ENCODE data around the gene GTF2IRD1. TPM values are rescaled to one million over a fixed set of nuclear protein-coding genes. Genes with fewer than 3 reads are reported as not detected.

The GTF2IRD1 gene
- total RNA-seq, 1 experiment from 2014 or later = 73.6 TPM

DNA sequence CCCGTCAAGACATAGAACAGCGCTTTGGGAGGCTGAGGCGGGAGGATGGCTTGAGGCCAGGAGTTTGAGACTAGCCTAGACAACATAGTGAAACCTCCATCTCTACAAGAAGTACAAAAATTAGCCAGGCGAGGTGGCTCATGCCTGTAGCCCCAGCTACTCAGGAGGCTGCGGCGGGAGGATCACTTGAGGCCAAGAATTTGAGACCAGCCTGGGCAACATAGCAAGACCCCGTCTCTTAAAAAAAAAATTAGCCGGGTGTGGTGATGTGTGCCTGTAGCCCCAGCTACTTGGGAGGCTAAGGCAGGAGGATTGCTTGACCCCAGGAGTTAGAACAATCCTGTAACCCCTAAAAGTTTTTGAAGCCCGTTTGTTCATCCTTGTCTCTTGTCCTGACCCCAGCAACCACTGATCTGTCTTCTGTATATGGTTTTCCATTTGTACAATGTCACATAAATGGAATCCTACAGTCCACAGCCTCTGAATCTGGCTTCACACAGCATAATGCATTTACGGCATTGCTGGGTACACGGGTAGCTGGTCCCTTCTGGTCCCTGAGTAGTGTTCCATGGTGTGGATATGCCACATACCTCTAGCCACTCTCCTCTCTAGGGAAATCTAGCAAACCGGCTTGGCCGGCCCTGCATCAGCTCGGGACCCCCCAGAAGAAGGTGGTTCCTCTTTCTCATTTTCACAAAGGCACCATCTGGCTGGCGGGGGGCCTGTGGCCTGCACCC is 8.4 kb downstream of the GTF2IRD1 start:
- CTCF ChIA-PET = no interaction called here
- no peak for DNase-seq (ENCODE audit: low spot score)

DNA sequence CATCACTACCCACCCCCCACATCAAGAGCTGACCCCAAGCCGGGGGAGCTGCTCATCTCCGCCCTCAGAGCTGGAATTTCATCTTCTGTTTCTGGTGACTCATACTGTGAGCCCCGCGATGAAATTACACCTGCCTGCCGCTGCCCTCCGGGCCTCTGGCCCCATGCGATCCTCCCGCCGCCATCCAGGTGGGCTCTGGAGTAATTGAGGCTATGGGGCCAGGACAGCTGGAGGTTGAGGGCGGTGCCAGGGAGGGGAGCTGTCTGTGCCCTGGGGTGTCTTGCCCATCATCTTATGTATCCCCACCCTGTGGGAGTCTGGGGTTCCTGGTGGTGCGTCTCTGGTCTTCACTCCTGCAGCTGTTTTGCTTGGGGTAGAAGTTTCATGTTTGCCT is 9.0 kb downstream of the GTF2IRD1 start:
- H3K27me3 ChIP-seq (replicated peaks; ENCODE audit: insufficient read depth, low read depth, low read length, poor library complexity) = no peaks in the 10 kb centered on the region
- CTCF ChIA-PET = interaction anchor here (0.6 kb wide), 1 partner anchor 8 kb away, joined by 9 read pairs; no protein-coding TSS in a partner anchor
- no peak for TF ChIP-seq EZH2 (IDR thresholded peaks at IDR 0.05; ENCODE audit: borderline replicate concordance, low read depth, low read length, poor library complexity, severe bottlenecking)
- TF ChIP-seq, protein P1, sequence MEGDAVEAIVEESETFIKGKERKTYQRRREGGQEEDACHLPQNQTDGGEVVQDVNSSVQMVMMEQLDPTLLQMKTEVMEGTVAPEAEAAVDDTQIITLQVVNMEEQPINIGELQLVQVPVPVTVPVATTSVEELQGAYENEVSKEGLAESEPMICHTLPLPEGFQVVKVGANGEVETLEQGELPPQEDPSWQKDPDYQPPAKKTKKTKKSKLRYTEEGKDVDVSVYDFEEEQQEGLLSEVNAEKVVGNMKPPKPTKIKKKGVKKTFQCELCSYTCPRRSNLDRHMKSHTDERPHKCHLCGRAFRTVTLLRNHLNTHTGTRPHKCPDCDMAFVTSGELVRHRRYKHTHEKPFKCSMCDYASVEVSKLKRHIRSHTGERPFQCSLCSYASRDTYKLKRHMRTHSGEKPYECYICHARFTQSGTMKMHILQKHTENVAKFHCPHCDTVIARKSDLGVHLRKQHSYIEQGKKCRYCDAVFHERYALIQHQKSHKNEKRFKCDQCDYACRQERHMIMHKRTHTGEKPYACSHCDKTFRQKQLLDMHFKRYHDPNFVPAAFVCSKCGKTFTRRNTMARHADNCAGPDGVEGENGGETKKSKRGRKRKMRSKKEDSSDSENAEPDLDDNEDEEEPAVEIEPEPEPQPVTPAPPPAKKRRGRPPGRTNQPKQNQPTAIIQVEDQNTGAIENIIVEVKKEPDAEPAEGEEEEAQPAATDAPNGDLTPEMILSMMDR (conservative IDR thresholded peaks at IDR 0.05; ENCODE audit: low read depth, low read length) = no peak
- no peak overlapping the region for H3K27ac ChIP-seq (ENCODE audit: low read depth, low read length, poor library complexity, severe bottlenecking)
- intact Hi-C loops (cut with micrococcal nuclease; ENCODE audit: unreplicated experiment) = no loop called here
- no TSS peak for BruUV-seq (replicated peaks)
- POLR2A ChIA-PET (ENCODE audit: low non-redundant PET) = no interaction called here
- no peaks in the 10 kb centered on the region for H3K4me1 ChIP-seq (ENCODE audit: insufficient read depth, low read length, poor library complexity, severe bottlenecking)
- no peaks in the 10 kb centered on the region for H3K9me3 ChIP-seq (ENCODE audit: low read depth, low read length, poor library complexity, severe bottlenecking)
- no peaks in the 10 kb centered on the region for H3K36me3 ChIP-seq (ENCODE audit: insufficient read depth, low read length, poor library complexity, severe bottlenecking)
- no peak overlapping the region for H3K4me3 ChIP-seq (ENCODE audit: low read depth, low read length, poor library complexity, severe bottlenecking)
- no peak for DNase-seq (ENCODE audit: low spot score)

More for the DNA sequence above, 8.4 kb downstream of the GTF2IRD1 start:
- no peak for TF ChIP-seq EZH2 (IDR thresholded peaks at IDR 0.05; ENCODE audit: borderline replicate concordance, low read depth, low read length, poor library complexity, severe bottlenecking)
- TF ChIP-seq, protein P1 (conservative IDR thresholded peaks at IDR 0.05; ENCODE audit: low read depth, low read length) = no peak
- Histone ChIP-seq H3K36me3 (ENCODE audit: insufficient read depth, low read length, poor library complexity, severe bottlenecking) (no peaks in the 10 kb centered on the region), H3K9me3 (ENCODE audit: low read depth, low read length, poor library complexity, severe bottlenecking) (no peaks in the 10 kb centered on the region), H3K27ac (ENCODE audit: low read depth, low read length, poor library complexity, severe bottlenecking) (no peak overlapping the region), H3K4me3 (ENCODE audit: low read depth, low read length, poor library complexity, severe bottlenecking) (no peak overlapping the region), H3K4me1 (ENCODE audit: insufficient read depth, low read length, poor library complexity, severe bottlenecking) (no peaks in the 10 kb centered on the region), H3K27me3 (replicated peaks; ENCODE audit: insufficient read depth, low read depth, low read length, poor library complexity) (no peaks in the 10 kb centered on the region)
- intact Hi-C loops (cut with micrococcal nuclease; ENCODE audit: unreplicated experiment) = no loop called here
- BruUV-seq (replicated peaks) = no TSS peak
- POLR2A ChIA-PET (ENCODE audit: low non-redundant PET) = interaction anchor here (0.6 kb wide), 1 partner anchor 207 kb away, joined by 3 read pairs; no protein-coding TSS in a partner anchor

- no peak overlapping the region for H3K27ac ChIP-seq (ENCODE audit: low read depth, low read length, poor library complexity, severe bottlenecking)
- no peak for DNase-seq (ENCODE audit: low spot score)
- H3K4me1 ChIP-seq (ENCODE audit: insufficient read depth, low read length, poor library complexity, severe bottlenecking) = no peaks in the 10 kb centered on the region
- BruUV-seq (replicated peaks) = no TSS peak
- no peaks in the 10 kb centered on the region for H3K9me3 ChIP-seq (ENCODE audit: low read depth, low read length, poor library complexity, severe bottlenecking)
- TF ChIP-seq, protein P1 (conservative IDR thresholded peaks at IDR 0.05; ENCODE audit: low read depth, low read length) = no peak
- TF ChIP-seq EZH2 (IDR thresholded peaks at IDR 0.05; ENCODE audit: borderline replicate concordance, low read depth, low read length, poor library complexity, severe bottlenecking) = no peak
- ChIA-PET CTCF (interaction anchor here (0.6 kb wide), 1 partner anchor 43 kb away, joined by 6 read pairs; no protein-coding TSS in a partner anchor), POLR2A (ENCODE audit: low non-redundant PET) (no interaction called here)
- intact Hi-C loops (cut with micrococcal nuclease; ENCODE audit: unreplicated experiment) = no loop called here
- no peaks in the 10 kb centered on the region for H3K27me3 ChIP-seq (replicated peaks; ENCODE audit: insufficient read depth, low read depth, low read length, poor library complexity)
- H3K4me3 ChIP-seq (ENCODE audit: low read depth, low read length, poor library complexity, severe bottlenecking) = no peak overlapping the region
- H3K36me3 ChIP-seq (ENCODE audit: insufficient read depth, low read length, poor library complexity, severe bottlenecking) = peaks cover 5% of the 10 kb centered on the region
These were observed 11.5 kb downstream of the GTF2IRD1 start for GRCh38 chr7:74464931-74465886.

All from A673 (cell line).